GM23248 (cell line): ENCODE data around the gene MGMT.

Experiments used
- EZH2 ChIP-seq: fragments of 200-600 bp; sonication (generic); IDR thresholded peaks from 2 replicates; pipeline ENCODE4 v1.6.1; 2018; ENCODE audit warnings: antibody characterized with exemption, mild to moderate bottlenecking; ENCODE audit not compliant: insufficient read depth, poor library complexity, severe bottlenecking
- EZH2phosphoT487 ChIP-seq: fragments of 200-600 bp; sonication (generic); IDR thresholded peaks from 2 replicates; pipeline ENCODE4 v1.6.1; 2018; ENCODE audit warnings: antibody characterized with exemption, moderate library complexity, mild to moderate bottlenecking, low read depth; ENCODE audit not compliant: insufficient read depth

DNA sequence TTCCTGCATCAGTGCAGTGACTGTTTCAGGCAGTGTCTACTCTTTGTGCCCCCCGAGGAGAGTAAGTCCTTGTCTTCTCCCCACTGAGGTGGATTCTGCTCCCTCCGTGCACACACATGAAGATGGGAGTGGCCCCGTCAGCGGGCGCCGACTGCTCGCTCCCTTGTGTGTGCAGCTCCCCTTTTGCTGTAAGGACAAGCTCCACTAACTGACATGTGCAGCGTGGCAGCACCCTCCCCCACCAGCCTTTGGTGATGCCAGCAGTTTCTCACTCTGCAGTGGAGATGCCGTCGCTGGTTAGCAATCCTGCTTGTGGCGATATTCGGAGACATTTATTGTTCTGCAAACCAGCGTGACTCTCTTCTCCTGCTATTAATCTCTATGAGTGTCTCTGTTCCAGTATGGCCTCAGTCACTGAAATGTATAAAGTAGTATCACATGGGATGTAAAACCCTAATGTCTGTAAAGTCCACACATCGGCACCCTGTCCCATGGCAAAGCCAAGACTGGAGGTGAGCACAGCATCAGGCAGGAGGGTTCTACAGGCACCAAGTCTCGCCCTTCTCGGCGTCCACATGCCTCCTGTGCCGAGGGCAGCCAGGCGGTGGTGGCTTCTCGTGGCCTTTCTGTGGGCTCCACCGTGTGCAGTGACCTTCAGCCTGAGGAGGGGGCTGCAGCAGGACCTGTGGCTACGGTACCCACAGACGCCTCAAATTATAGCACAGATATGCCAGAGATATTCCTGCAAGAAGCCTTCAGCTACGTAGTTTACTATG lies 294.3 kb downstream of the MGMT start:
- TF ChIP-seq EZH2 = no peak
- TF ChIP-seq EZH2phosphoT487 = no peak
